GM19099 (cell line): ENCODE data around the gene THAP2.

ENCODE experiments used
- POLR2A ChIP-seq: IDR thresholded peaks from 3 replicates; pipeline ENCODE4 v1.6.1; 2011; ENCODE audit warnings: low read depth; ENCODE audit not compliant: insufficient read length; ENCODE audit errors: extremely low read depth

Gene THAP2

DNA sequence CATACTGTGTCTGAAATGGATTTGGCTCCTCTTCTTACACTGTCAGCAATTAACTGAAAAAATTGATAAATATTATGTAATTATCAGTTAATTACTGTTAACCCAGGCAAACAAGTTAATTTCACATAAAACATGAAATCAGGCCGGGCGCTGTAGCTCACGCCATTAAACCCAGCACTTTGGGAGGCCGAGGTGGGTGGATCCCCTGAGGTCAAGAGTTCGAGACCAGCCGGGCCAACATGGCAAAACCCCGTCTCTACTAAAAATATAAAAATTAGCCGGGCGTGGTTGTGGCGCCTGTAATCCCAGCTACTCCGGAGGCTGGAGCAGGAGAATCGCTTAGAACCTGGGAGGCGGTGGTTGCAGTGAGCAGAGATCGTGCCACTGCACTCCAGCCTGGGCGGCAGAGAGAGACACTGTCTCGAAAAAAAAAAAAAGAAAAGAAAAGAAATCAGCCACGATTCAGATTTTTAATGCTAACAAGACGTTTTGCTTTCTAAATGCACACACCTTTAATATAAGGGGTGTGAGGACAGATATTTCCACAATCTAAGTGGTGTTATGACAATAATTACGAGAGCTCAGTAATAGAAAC, 21.3 kb downstream of the THAP2 start:
- no peak for TF ChIP-seq POLR2A

DNA sequence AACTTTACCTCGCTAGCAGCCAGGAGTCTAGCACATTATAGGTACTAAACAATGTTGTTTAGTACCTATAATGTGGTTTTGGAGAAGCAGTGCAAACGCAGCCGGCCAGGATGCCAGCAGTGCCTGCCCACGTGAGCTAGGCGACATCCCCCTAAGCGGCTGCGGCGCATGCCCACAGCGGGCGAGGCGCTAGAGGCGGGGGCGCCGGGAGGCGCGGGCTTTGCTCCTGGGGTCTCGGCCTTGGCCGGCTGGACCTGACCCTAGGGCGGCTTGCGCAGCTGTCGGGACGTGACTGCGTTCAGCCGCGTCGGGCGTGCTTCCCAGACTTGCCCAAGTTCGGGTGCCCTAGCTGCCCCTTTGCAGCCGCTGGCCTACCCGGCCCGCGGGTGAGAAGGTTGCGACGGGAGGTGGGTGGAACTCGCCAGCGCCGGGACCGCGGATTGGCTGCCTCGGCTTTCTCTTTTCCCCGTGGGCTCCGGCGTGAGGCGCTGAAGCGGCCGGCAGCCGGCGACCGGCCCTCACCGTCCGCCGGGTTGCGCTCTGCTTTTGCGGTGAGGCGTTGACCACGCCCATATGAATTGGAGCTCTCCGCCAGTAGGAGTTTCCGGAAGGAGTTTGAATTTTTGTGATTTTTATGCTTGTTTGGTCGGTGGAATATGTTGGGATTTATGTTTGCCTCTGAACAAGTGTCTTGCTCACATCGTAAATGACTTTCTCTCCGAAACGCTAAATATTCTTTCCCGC, 22.0 kb downstream of the THAP2 start, which contains the start of gene TMEM19:
TSS of gene TMEM19 (plus strand) at position 169 of the 744 bp plus-strand sequence. CDS start 599 bp downstream, outside the sequence.
- peak; percentile 94 for TF ChIP-seq POLR2A

DNA sequence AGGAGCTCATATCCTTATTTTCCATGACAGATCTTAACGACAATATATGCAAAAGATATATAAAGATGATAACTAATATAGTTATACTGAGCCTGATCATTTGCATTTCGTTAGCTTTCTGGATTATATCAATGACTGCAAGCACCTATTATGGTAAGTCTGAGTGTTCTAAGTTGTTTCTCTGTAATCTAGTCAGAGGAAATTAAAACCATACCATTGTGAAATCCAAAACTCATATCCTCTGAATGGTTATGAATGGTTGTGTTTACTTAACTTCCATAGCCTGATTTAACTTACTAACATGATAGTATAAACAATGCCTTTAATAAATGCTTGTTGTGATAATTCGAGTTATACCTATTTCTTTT, 22.5 kb downstream of the THAP2 start:
- no peak for TF ChIP-seq POLR2A

DNA sequence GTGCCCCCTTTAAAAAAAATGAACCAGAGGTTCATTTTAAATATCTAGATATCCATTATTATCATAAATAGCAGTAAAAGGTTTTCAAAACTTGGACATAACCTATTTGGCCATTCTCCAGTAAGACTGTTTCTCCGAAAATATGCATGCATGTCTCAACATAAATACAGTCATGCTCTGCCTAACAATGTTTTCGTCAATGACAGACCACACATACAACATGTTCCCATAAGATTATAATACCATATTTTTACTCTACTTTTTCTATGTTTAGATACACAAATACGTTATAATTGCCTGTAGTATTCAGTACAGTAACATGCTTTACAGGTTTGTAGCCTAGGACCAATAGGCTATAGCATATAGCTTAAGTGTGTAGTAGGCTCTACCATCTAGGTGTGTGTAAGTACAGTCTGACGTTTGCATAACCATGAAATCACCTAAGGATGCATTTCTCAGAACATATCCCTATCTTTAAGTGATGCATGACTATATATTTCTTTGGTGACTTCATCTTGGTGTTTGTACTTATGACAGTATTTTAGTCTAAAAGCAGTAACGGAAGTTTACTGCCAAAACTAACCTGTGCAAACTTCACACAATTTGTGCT, 25.0 kb downstream of the THAP2 start:
- no peak for TF ChIP-seq POLR2A

DNA sequence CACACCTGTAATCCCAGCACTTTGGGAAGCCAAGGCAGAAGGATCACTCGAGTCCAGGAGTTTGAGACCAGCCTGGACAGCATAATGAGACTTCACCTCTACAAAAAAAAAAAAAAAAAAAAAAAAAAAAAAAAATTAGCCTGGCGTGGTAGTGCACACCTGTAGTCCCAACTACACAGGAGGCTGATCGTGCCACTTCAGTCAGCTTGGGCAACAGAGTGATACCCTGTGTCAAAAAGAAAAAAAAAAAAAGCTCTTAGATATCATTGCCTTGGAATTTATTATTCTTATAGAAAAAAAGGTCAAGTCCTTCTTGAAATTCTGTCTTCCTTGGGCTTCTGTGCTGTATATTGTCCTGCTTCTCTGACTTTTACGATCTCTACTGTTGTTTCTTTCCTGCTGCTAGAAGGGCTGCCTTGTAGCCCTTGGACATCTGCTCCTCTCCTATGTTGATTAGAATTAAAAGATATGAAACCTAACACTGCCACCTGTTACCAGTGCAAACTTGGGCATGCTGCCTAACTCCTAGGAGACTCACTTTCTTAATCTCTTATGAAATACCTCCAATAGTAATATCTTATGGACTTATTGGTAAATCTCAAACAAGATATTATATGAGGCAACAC, 27.5 kb downstream of the THAP2 start:
- TF ChIP-seq POLR2A, result no peak

DNA sequence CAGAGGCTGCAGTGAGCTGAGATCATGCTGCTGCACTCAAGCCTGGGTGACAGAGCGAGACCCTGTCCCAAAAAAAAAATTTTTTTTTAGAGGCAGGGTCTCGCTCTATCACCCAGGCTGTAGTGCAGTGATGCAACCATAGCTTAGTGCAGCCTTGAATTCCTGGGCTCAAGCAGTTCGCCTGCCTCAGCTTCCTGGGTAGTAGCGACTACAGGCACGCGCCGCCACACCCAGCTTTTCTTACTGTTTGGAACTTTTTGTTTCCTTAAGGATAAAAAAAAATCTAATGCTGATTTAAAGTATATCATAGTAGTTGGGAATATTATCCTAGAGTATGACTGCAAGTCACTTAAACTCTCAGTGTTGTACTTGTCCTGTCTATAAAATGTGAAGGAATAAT, 29.0 kb downstream of the THAP2 start:
- no peak for TF ChIP-seq POLR2A

DNA sequence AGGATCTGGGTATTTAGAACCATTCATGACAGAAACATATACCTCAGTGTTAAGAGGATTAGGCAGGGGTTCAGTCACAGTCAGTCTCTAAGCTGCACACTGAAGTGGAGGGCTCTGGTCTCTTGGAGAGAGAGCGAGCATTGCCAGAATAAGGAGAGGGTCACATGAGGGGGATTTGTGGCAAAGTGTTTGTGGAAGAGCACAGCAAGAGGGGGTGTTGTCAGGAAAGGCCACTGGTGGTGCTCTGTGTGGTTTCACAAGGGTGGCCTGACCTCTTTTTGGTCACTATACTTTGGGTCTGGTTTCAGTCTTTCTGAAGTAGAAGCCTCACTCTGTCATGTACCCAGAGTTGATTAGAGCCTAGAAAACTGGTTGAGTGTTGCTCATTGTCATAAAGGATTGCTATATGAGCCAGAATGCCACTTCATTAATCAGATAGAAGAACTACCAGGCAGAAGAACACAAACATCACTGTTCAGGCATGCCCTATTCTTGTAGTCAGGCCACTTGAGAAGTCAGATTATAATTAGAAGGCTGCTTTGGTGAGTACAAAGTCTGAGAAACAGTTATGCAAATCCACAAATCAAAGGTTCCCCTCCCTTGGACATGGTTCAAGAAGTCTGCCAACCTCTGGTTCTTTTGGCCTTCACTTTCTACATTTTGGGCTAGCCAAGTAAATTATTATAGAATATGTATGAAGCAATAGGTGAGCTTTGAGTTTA, 30.2 kb downstream of the THAP2 start:
- no peak for TF ChIP-seq POLR2A

DNA sequence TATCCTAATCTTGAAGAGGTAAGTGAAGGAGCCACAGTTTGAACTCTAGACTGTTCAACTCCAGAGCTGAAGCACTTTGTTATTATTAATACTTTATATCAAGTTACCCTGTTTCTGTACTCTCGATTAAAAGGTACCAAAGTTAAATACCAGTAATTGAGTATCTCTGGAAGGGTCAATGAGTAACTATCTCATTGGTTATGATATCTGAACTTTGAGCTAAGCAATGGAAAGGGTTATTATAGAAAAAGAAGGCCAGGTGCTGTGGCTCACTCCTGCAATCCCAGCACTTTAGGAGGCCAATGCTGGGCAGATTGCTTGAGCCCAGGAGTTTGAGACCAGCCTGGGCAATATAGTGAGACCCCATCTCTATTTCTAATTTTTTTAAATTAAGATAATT, 31.7 kb downstream of the THAP2 start:
- no peak for TF ChIP-seq POLR2A

DNA sequence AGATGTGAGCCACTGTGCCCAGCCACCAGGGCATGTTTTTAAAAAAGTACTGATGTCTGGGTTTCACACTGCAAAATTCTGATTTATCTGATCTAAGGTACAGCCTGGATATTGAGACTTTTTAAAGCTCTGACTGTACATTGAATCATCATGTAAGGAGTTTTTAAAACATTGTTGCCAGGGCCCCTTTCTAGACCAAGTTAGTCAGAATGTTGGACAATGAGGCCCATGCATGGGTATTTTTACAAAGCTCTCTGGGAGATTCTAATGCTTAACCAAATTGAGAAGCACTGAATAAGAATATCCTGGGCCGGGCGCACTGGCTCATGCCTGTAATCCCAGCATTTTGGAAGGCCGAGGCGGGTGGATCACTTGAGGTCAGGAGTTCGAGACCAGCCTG, 38.5 kb downstream of the THAP2 start:
- TF ChIP-seq POLR2A, result no peak

DNA sequence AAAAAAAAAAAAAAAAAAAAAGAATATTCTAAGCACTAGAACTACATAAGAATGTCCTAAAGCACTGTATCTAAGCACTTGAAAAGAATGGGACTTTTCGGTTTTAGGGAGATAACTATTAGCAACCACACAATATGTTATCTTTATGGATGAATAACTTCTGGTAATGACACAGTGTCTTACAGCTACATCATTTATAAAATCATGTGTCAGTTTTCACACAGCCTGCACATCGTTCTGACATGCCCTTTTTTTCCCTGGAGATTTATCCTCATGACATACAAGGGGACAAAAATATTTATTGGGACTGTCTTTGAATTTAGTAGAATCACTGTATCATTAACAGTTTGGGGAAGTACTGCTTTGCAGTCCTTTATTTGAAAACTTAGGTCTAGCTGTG, 39.1 kb downstream of the THAP2 start:
- no peak for TF ChIP-seq POLR2A

DNA sequence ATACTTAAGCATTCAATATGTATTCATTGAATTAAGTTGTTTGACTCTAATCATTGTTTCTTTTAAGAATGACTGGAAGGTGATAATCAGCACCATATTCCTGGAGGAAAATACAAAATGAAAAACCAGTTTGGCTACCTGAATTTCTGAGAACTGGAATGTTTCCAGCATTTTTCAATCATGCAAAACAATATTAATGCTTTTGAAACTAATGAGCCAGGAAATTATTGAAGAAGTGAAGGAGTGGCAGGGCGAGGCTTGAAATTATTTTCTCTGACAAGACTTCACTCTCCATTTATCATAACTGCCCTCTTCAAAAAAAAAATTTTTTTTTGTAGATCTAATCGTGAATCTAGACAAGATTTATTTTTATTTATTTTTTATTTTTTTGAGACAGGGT, 40.8 kb downstream of the THAP2 start:
- no peak for TF ChIP-seq POLR2A

DNA sequence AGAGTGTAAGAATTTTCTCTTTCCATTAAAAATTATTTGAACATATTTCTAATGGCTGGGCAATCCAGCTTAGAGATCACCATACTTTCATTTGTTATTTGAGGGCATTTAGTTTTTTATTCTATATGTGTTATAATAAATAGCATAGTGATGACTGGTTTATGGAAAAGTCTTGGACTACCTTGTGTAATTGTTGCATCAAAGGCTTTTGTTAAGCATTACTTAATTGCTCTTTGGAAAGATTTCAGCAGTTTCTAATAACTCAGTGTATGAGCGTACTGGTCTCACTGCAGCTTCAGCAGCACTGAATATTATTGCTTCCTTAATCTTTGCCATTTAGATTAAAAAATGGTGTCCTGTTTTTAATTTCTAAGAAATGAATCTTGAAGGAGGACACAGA, 44.6 kb downstream of the THAP2 start:
- no peak for TF ChIP-seq POLR2A

DNA sequence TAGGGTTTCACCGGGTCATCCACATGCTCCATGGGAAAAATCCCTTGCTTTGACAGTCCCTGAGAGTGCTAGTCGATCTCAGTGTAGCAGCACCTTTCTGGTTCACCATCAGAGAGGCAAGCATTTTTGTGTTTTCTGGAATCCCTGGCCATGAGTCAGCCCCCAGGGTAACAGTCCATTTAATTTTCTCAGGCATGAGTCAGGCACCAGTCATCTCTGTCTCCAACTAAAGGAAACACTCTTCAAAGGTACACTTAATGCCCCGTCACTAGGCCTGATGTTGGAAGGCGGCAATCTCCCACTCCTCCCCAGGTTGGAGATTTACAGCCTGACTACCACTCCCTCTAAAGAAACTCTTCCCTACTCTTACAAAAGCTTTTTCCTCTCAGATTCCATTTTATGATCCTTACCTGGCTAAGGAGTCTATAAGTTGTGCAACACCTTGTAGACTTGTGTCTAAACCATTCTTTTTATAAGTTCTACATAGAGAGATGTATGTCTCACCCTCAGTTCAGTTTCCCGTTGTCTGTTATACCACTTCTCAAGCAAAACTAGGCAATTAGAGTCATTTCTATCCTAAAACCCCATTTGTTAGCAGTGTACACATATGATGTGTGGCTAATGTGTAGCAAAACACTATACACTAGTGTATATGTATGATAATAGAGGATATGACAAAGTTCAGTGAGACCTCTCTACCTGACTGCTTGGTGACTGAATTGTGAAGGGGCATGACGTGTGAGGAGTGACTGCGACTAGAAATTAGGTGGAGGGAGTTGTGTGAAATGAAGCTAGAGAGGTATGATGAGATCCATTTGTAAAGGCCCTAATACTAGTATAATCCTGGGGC, 46.4 kb downstream of the THAP2 start:
- no peak for TF ChIP-seq POLR2A

DNA sequence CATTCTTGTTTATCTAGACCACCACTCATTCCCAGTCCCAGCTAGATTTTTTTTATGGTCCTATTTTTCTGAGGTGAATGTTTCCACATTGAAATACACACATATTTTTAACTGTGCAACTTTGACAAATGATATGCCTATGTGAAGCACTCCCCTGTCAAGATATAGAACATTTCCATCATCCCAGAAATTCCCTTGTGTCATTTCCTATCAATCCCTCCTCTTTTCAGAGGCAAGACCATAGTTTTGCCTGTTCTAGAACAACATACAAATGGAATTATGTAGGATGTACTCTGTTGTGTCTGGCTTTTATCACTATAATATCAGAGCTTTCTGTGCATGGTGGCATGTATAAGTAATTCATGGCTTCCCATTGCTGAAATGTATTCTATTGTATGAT, 54.5 kb downstream of the THAP2 start:
- no peak for TF ChIP-seq POLR2A
